Endothelial cell of umbilical vein (primary cell): ENCODE data around the gene ATP6V0E2. TPM values are rescaled to one million over a fixed set of nuclear protein-coding genes. Genes with fewer than 3 reads are reported as not detected.

ENCODE experiments used
- BruUV-seq: library from RNA; stranded (reverse); fragments of 400-500 nt; replicated peaks from 2 replicates; lab custom pipeline; 2021; lab: Mats Ljungman, UMichigan
- CTCF ChIA-PET: fragments of 300-600, 350-600 bp; sonication (Branson Sonifier 250); formaldehyde crosslinking; loops from one replicate; lab custom pipeline; 2021; ENCODE audit warnings: antibody characterized with exemption, inconsistent platforms; lab: Charles Lee
- POLR2A ChIA-PET: fragments of 300-600, 350-600 bp; sonication (Branson Sonifier 250); formaldehyde crosslinking; loops from one replicate; lab custom pipeline; 2021; ENCODE audit warnings: antibody characterized with exemption, inconsistent platforms; lab: Charles Lee
- DNase-seq: peaks from one replicate; pipeline ENCODE4 v3.0.0-alpha.2; 2011; ENCODE audit warnings: low read depth, low spot score
- FAIRE-seq: peaks from 2 replicates; lab custom pipeline; 2011; peaks lifted over from hg19 to GRCh38; lab: Jason Lieb, UNC
- H2AFZ ChIP-seq: 2 replicates; pipeline ENCODE4 v1.6.0; 2012; ENCODE audit warnings: low read depth, low read length, control low read depth, inconsistent platforms
- H3K27ac ChIP-seq: 2 replicates; pipeline ENCODE4 v1.5.1; 2011; ENCODE audit warnings: low read depth, mild to moderate bottlenecking, control low read depth, low read length, moderate library complexity; ENCODE audit not compliant: insufficient read depth
- H3K27me3 ChIP-seq, 2 experiments: 2 replicates each; pipeline versions ENCODE4 v1.6.0 to v1.6.1; 2011; ENCODE audit warnings: low read length in 2 of 2, mixed read lengths in 1 of 2; ENCODE audit not compliant: control insufficient read depth in 2 of 2, insufficient read depth in 2 of 2
- H3K36me3 ChIP-seq, 2 experiments: 2 replicates in 1 of 2; 3 replicates in 1 of 2; pipeline ENCODE4 v1.5.1; 2011; ENCODE audit warnings: low read length in 2 of 2, mild to moderate bottlenecking in 1 of 2, moderate library complexity in 1 of 2; ENCODE audit not compliant: control insufficient read depth in 2 of 2, insufficient read depth in 2 of 2; ENCODE audit errors: extremely low read depth in 1 of 2
- H3K4me1 ChIP-seq: 3 replicates; pipeline ENCODE4 v1.5.1; 2011; ENCODE audit warnings: mild to moderate bottlenecking, low read length; ENCODE audit not compliant: control insufficient read depth, insufficient read depth; ENCODE audit errors: extremely low read depth
- H3K4me2 ChIP-seq: 2 replicates; pipeline ENCODE4 v1.6.1; 2011; ENCODE audit warnings: low read length, control low read depth, mixed read lengths; ENCODE audit not compliant: insufficient read depth
- H3K4me3 ChIP-seq, 3 experiments: fragments of 200-600 bp in 1 of 3; sonication (generic), shearing (Covaris generic) in 1 of 3; replicated peaks in 1 of 3; 2 replicates each; pipeline ENCODE4 v1.5.1; 2011 to 2016; ENCODE audit warnings: control low read depth in 3 of 3, low read length in 3 of 3, mild to moderate bottlenecking in 2 of 3, inconsistent platforms in 1 of 3, low read depth in 1 of 3, moderate library complexity in 1 of 3; ENCODE audit not compliant: insufficient read depth in 1 of 3
- H3K79me2 ChIP-seq: 2 replicates; pipeline ENCODE4 v1.6.0; 2012; ENCODE audit warnings: low read length, inconsistent platforms; ENCODE audit not compliant: control insufficient read depth, insufficient read depth
- H3K9ac ChIP-seq: replicated peaks from 2 replicates; pipeline ENCODE3; 2011; ENCODE audit warnings: low read length, control low read depth; ENCODE audit not compliant: insufficient read depth; ENCODE audit errors: extremely low read depth
- H3K9me1 ChIP-seq: replicated peaks from 3 replicates; pipeline ENCODE4 v1.6.0; 2011; ENCODE audit warnings: mild to moderate bottlenecking, low read length; ENCODE audit not compliant: control insufficient read depth, insufficient read depth; ENCODE audit errors: extremely low read depth
- H3K9me3 ChIP-seq: replicated peaks from 2 replicates; pipeline ENCODE4 v1.5.1; 2012; ENCODE audit warnings: low read length, inconsistent platforms; ENCODE audit not compliant: control insufficient read depth, insufficient read depth
- H4K20me1 ChIP-seq: replicated peaks from 2 replicates; pipeline ENCODE3; 2011; ENCODE audit warnings: mild to moderate bottlenecking, low read length; ENCODE audit not compliant: control insufficient read depth, insufficient read depth; ENCODE audit errors: extremely low read depth
- FOS ChIP-seq: IDR thresholded peaks from 2 replicates; pipeline ENCODE4 v1.6.1; 2011; ENCODE audit warnings: mild to moderate bottlenecking, low read length, moderate library complexity, borderline replicate concordance; ENCODE audit not compliant: insufficient read depth
- JUN ChIP-seq: IDR thresholded peaks from 2 replicates; pipeline ENCODE4 v1.6.1; 2011; ENCODE audit warnings: borderline replicate concordance, low read depth; ENCODE audit not compliant: insufficient read length, insufficient read depth
- MYC ChIP-seq: IDR thresholded peaks from one replicate; pipeline ENCODE4 v1.6.1; 2011; ENCODE audit warnings: mild to moderate bottlenecking, low read depth, low read length
- POLR2A ChIP-seq: IDR thresholded peaks from 2 replicates; pipeline ENCODE4 v1.6.1; 2012; ENCODE audit warnings: low read depth, mild to moderate bottlenecking, control low read depth, low read length
- POLR2AphosphoS5 ChIP-seq: IDR thresholded peaks from 2 replicates; pipeline ENCODE4 v1.6.1; 2012; ENCODE audit warnings: low read depth, mild to moderate bottlenecking, control low read depth, low read length, moderate library complexity; ENCODE audit not compliant: insufficient read depth
- dilution Hi-C: fragments of 300-500 bp; cut with MboI; formaldehyde crosslinking; loops from one replicate; pipeline ENCODE4 v1.15.0; 2019; ENCODE audit warnings: low sequenced_read_pairs; ENCODE audit not compliant: extremely low pct_ligation_motif_present
- intact Hi-C: fragments of 100-400 bp; cut with micrococcal nuclease; formaldehyde crosslinking; loops from one replicate; pipeline ENCODE4 v1.10.0; 2022
- polyA plus RNA-seq, 4 experiments: library from polyadenylated mRNA; depleted of rRNA in 3 of 4; stranded (reverse) in 3 of 4; unstranded in 1 of 4; fragments of >200 nt; gene quantifications; 2 replicates each; pipeline versions ENCODE4 v1.2.1 to v1.2.3, GENCODE V29; 2011 to 2012; ENCODE audit warnings: missing spikeins in 1 of 4
- total RNA-seq: library from RNA; stranded (reverse); gene quantifications from 2 replicates; pipeline ENCODE4 v1.2.3, GENCODE V29; 2021
- TF ChIP-seq, protein P1 (sequence below): IDR thresholded peaks from 2 replicates; pipeline ENCODE4 v1.6.1; 2011; ENCODE audit not compliant: insufficient read depth, insufficient read length

The ATP6V0E2 gene
- total and polyA plus RNA-seq, 2 donors (not counting 3 experiments of a cell fraction or from before 2014, with no cell fraction given) = 27.8 to 36.8 TPM

DNA sequence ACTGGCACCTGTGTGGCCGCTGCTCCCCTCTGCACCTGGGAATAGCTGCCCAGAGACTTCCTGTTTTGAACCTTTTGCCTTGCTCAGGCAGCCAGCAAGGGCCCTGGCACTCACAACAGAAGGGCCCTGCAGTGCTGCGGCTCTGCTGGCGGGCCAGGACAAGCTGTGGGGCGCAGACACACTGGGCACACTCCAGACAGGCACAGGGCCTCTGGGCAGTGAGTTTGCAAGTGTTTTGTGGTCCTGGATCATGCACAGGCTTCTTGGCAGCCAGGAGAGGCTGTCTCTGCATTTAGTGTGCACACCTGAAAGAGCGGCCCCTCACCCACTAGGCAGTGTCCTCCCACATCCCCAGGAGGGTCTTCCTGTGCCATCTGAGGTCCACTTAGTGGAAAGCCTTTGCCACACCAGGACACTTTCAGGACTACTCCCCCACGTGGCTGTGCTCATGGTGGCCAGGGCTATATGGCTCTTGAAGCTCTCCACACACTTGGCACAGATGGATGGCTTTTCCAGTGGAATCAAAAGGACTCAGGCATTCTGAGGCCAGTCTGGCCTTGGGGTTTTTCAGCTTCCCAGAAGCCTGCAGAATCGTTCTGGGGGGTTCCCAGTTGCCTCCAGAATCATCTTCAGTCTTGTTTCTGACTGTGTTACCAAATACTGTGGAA is 5.0 kb upstream of the ATP6V0E2 start:
- Histone ChIP-seq H3K27me3 (no peaks in the 10 kb centered on the region), H3K4me2 (no peak overlapping the region), H3K9ac (no peak overlapping the region), H4K20me1 (no peaks in the 10 kb centered on the region), H3K36me3 (peaks cover 0 to 2% of the 10 kb centered on the region in 2 experiments), H3K9me1 (no peaks in the 10 kb centered on the region), H3K4me3 (no peak overlapping the region), H3K4me1 (peaks cover 11% of the 10 kb centered on the region), H3K27ac (no peak overlapping the region), H2AFZ (no peak overlapping the region), H3K9me3 (no peaks in the 10 kb centered on the region), H3K79me2 (no peaks in the 10 kb centered on the region)
- dilution Hi-C loops = no loop called here
- no TSS peak for BruUV-seq
- DNase-seq = no peak
- no peak for FAIRE-seq
- TF ChIP-seq POLR2A (no peak), JUN (no peak), FOS (no peak), POLR2AphosphoS5 (no peak)
- TF ChIP-seq, protein P1, sequence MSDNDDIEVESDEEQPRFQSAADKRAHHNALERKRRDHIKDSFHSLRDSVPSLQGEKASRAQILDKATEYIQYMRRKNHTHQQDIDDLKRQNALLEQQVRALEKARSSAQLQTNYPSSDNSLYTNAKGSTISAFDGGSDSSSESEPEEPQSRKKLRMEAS = no peak
- intact Hi-C loops = no loop called here
- ChIA-PET CTCF (no interaction called here), POLR2A (no interaction called here)

DNA sequence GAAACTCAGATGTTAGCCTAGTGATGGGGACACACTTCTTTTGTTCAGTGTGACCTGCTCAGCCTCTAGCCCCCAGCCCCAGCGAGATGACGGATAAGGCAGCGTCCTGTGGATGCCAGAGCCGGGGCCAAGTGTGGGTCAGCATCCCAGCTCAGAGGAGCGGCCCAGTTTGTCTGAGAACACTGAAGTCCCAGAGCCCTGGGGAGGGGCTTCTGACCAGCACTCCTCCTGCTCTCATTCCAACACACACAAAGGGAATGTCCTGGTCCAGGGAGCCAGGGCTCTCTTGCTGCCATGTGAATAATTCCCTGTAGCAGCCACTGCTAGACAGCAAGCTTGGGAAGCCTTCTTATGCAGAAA is 4.5 kb upstream of the ATP6V0E2 start:
- intact Hi-C loops = no loop called here
- TF ChIP-seq, protein P1 = no peak
- TF ChIP-seq JUN (no peak), MYC (no peak)
- POLR2A ChIA-PET = no interaction called here
- H3K27ac ChIP-seq = no peak overlapping the region
- dilution Hi-C loops = no loop called here
- H3K4me1 ChIP-seq = peaks cover 14% of the 10 kb centered on the region
- no peaks in the 10 kb centered on the region for H3K27me3 ChIP-seq
- H2AFZ ChIP-seq = no peak overlapping the region
- H3K9me3 ChIP-seq = no peaks in the 10 kb centered on the region
- no peaks in the 10 kb centered on the region for H3K79me2 ChIP-seq
- no peak overlapping the region for H3K4me3 ChIP-seq
- H3K9ac ChIP-seq = no peak overlapping the region
- H4K20me1 ChIP-seq = no peaks in the 10 kb centered on the region
- DNase-seq (no peak), FAIRE-seq (no peak)
- no peak overlapping the region for H3K4me2 ChIP-seq
- no peaks in the 10 kb centered on the region for H3K9me1 ChIP-seq
- BruUV-seq = no TSS peak
- peaks cover 0 to 2% of the 10 kb centered on the region in 2 experiments for H3K36me3 ChIP-seq
- CTCF ChIA-PET = no interaction called here
